Transverse colon (tissue), 4 donors: ENCODE results near the gene DNAJC10.

Experiments
- EP300 ChIP-seq: sonication (generic); formaldehyde crosslinking; IDR thresholded peaks from one replicate; pipeline ENCODE4 v1.6.1; 2017; ENCODE audit warnings: antibody characterized with exemption, low read depth
- POLR2A ChIP-seq: fragments of 450-650 bp; IDR thresholded peaks from one replicate; pipeline ENCODE4 v1.6.1; 2016; ENCODE audit warnings: antibody characterized with exemption, mild to moderate bottlenecking, moderate library complexity
- POLR2AphosphoS5 ChIP-seq, 3 donors: sonication (generic); formaldehyde crosslinking; IDR thresholded peaks; one replicate each; pipeline ENCODE4 v1.6.1; 2016; ENCODE audit warnings: antibody characterized with exemption in 3 of 3
- TF ChIP-seq, protein P1 (sequence below), 5 experiments: fragments of 200-600 bp in 3 of 5; fragments of 450-650 bp in 2 of 5; sonication (generic) in 3 of 5; IDR thresholded peaks; 1 replicate in 2 of 5; 2 replicates in 3 of 5; pipeline ENCODE4 v1.5.1; 2016 to 2017; ENCODE audit warnings: antibody characterized with exemption in 5 of 5, inconsistent platforms in 3 of 5, mild to moderate bottlenecking in 2 of 5, moderate library complexity in 1 of 5

DNA sequence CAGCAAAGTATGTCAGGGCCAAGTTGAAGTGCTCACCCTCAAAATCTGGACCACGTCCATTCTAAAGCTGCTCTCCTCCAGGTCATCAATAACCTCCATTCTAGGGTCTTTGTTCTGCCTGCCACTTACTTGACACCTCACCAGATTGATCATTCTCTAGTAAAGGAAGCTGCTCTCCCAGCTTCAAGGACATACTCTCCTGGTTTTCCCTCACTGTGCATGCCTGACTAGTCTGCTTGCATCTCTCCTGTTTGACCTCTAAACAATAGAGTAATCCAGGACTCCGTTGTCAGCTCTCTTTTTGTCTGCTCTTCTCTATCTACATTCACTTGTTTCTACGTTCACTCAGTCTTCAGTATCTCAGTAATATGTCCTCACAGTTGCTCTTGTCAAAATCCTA lies 91.3 kb downstream of the DNAJC10 start:
- TF ChIP-seq, protein P1, sequence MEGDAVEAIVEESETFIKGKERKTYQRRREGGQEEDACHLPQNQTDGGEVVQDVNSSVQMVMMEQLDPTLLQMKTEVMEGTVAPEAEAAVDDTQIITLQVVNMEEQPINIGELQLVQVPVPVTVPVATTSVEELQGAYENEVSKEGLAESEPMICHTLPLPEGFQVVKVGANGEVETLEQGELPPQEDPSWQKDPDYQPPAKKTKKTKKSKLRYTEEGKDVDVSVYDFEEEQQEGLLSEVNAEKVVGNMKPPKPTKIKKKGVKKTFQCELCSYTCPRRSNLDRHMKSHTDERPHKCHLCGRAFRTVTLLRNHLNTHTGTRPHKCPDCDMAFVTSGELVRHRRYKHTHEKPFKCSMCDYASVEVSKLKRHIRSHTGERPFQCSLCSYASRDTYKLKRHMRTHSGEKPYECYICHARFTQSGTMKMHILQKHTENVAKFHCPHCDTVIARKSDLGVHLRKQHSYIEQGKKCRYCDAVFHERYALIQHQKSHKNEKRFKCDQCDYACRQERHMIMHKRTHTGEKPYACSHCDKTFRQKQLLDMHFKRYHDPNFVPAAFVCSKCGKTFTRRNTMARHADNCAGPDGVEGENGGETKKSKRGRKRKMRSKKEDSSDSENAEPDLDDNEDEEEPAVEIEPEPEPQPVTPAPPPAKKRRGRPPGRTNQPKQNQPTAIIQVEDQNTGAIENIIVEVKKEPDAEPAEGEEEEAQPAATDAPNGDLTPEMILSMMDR (IDR thresholded peaks at IDR 0.05), result no peak
- TF ChIP-seq EP300 (no peak), POLR2A (no peak), POLR2AphosphoS5 (IDR thresholded peaks at IDR 0.05) (no peak)
